ENCODE data around the gene KRT75.
"Not testable (repeated sequence)": the region's sequence is repeated elsewhere in the genome, so short reads cannot be mapped to it uniquely, and the experiment has no call there.

Gene KRT75

GRCh38 chr12:52415870-52416750 is 18.1 kb downstream of the KRT75 start:
- ATAC-seq = no peak
- no peak for DNase-seq

GRCh38 chr12:52414936-52415335 is 19.2 kb downstream of the KRT75 start:
- DNase-seq = no peak
- no peak for ATAC-seq

GRCh38 chr12:52413782-52414345 is 20.3 kb downstream of the KRT75 start:
- ATAC-seq (no peak), DNase-seq (no peak)

GRCh38 chr12:52413202-52413601 is 21.0 kb downstream of the KRT75 start:
- ATAC-seq (no peak), DNase-seq (no peak)

GRCh38 chr12:52411815-52412214 is 22.4 kb downstream of the KRT75 start:
- no peak for ATAC-seq

GRCh38 chr12:52410589-52411248 is 23.5 kb downstream of the KRT75 start:
- DNase-seq, ATAC-seq: not testable (repeated sequence)

More at GRCh38 chr12:52411815-52412214, 22.4 kb downstream of the KRT75 start:
- no peak for DNase-seq

GRCh38 chr12:52407918-52408317 is 26.3 kb downstream of the KRT75 start:
- no peak for DNase-seq
- no peak for ATAC-seq

- DNase-seq (no peak), ATAC-seq (no peak)
Measured at GRCh38 chr12:52405922-52406385, 28.2 kb downstream of the KRT75 start, which contains the start of gene KRT82. TSS of gene KRT82 (minus strand) at chr12:52406335. CDS start at chr12:52406277, 58 bp downstream.

- DNase-seq (no peak), ATAC-seq (no peak)
Measured at GRCh38 chr12:52404951-52405350, 29.2 kb downstream of the KRT75 start.

- ATAC-seq (no peak), DNase-seq (no peak)
Measured at GRCh38 chr12:52403561-52403960, 30.6 kb downstream of the KRT75 start.

- DNase-seq (no peak), ATAC-seq (no peak)
Measured at GRCh38 chr12:52402873-52403540, 31.2 kb downstream of the KRT75 start.

- DNase-seq = no peak
- no peak for ATAC-seq
Measured at GRCh38 chr12:52402377-52402776, 31.8 kb downstream of the KRT75 start.

- ATAC-seq (no peak), DNase-seq (no peak)
Measured at GRCh38 chr12:52401926-52402325, 32.2 kb downstream of the KRT75 start.

GRCh38 chr12:52401526-52401925 is 32.6 kb downstream of the KRT75 start:
- DNase-seq = no peak
- no peak for ATAC-seq

- no peak for DNase-seq
- ATAC-seq = no peak
Measured at GRCh38 chr12:52400906-52401305, 33.3 kb downstream of the KRT75 start.

- DNase-seq = no peak
- no peak for ATAC-seq
Measured at GRCh38 chr12:52399756-52400155, 34.4 kb downstream of the KRT75 start.

- no peak for ATAC-seq
- DNase-seq = no peak
Measured at GRCh38 chr12:52398176-52398575, 36.0 kb downstream of the KRT75 start.

GRCh38 chr12:52396656-52397055 is 37.5 kb downstream of the KRT75 start:
- DNase-seq = no peak
- ATAC-seq = no peak

- DNase-seq (peak; percentile 9), ATAC-seq (no peak)
Measured at GRCh38 chr12:52395761-52396434, 38.3 kb downstream of the KRT75 start.

GRCh38 chr12:52394836-52395405 is 39.2 kb downstream of the KRT75 start:
- no peak for ATAC-seq

GRCh38 chr12:52392465-52393007 is 41.6 kb downstream of the KRT75 start:
- DNase-seq = no peak
- no peak for ATAC-seq

More at GRCh38 chr12:52394836-52395405, 39.2 kb downstream of the KRT75 start:
- no peak for DNase-seq
